Measurements from ENCODE around the gene CDH13. TPM values are rescaled to one million over a fixed set of nuclear protein-coding genes. Genes with fewer than 3 reads are reported as not detected.

Gene CDH13
- polyA plus RNA-seq, 1 experiment: 113 TPM

- no peaks in the 10 kb centered on the region for H3K36me3 ChIP-seq (ENCODE audit: control insufficient read depth, insufficient read depth, low read length)
- TF ChIP-seq CTCF (IDR thresholded peaks at IDR 0.05; ENCODE audit: insufficient read depth, low read depth, low read length): no peak
- ChIA-PET CTCF (no interaction called here), POLR2A (no interaction called here)
- no peaks in the 10 kb centered on the region for H3K27me3 ChIP-seq (ENCODE audit: control insufficient read depth, insufficient read depth, low read length)
- no peak overlapping the region for H3K4me3 ChIP-seq (ENCODE audit: low read depth, low read length)
- no peak for DNase-seq (ENCODE audit: low read depth)
These were observed 950.4 kb downstream of the CDH13 start for GRCh38 chr16:83577078-83577745.

- ChIA-PET CTCF (no interaction called here), POLR2A (no interaction called here)
- H3K27me3 ChIP-seq (ENCODE audit: control insufficient read depth, insufficient read depth, low read length): no peaks in the 10 kb centered on the region
- no peaks in the 10 kb centered on the region for H3K36me3 ChIP-seq (ENCODE audit: control insufficient read depth, insufficient read depth, low read length)
- DNase-seq (ENCODE audit: low read depth): no peak
- no peak for TF ChIP-seq CTCF (IDR thresholded peaks at IDR 0.05; ENCODE audit: insufficient read depth, low read depth, low read length)
- no peak overlapping the region for H3K4me3 ChIP-seq (ENCODE audit: low read depth, low read length)
These were observed 951.4 kb downstream of the CDH13 start for GRCh38 chr16:83578171-83578570.

GRCh38 chr16:83579027-83579426, 952.3 kb downstream of the CDH13 start:
- no peak for DNase-seq (ENCODE audit: low read depth)
- CTCF ChIA-PET: no interaction called here
- TF ChIP-seq CTCF (IDR thresholded peaks at IDR 0.05; ENCODE audit: insufficient read depth, low read depth, low read length): no peak
- POLR2A ChIA-PET: no interaction called here
- no peaks in the 10 kb centered on the region for H3K36me3 ChIP-seq (ENCODE audit: control insufficient read depth, insufficient read depth, low read length)
- H3K27me3 ChIP-seq (ENCODE audit: control insufficient read depth, insufficient read depth, low read length): no peaks in the 10 kb centered on the region
- H3K4me3 ChIP-seq (ENCODE audit: low read depth, low read length): no peak overlapping the region

GRCh38 chr16:83579436-83579835, 952.7 kb downstream of the CDH13 start:
- no peak overlapping the region for H3K4me3 ChIP-seq (ENCODE audit: low read depth, low read length)
- TF ChIP-seq CTCF (IDR thresholded peaks at IDR 0.05; ENCODE audit: insufficient read depth, low read depth, low read length): no peak
- no peaks in the 10 kb centered on the region for H3K27me3 ChIP-seq (ENCODE audit: control insufficient read depth, insufficient read depth, low read length)
- POLR2A ChIA-PET: no interaction called here
- CTCF ChIA-PET: no interaction called here
- DNase-seq (ENCODE audit: low read depth): no peak
- no peaks in the 10 kb centered on the region for H3K36me3 ChIP-seq (ENCODE audit: control insufficient read depth, insufficient read depth, low read length)

- DNase-seq (ENCODE audit: low read depth): no peak
- no peaks in the 10 kb centered on the region for H3K27me3 ChIP-seq (ENCODE audit: control insufficient read depth, insufficient read depth, low read length)
- POLR2A ChIA-PET: no interaction called here
- TF ChIP-seq CTCF (IDR thresholded peaks at IDR 0.05; ENCODE audit: insufficient read depth, low read depth, low read length): no peak
- no peak overlapping the region for H3K4me3 ChIP-seq (ENCODE audit: low read depth, low read length)
- no peaks in the 10 kb centered on the region for H3K36me3 ChIP-seq (ENCODE audit: control insufficient read depth, insufficient read depth, low read length)
- CTCF ChIA-PET: no interaction called here
These were observed 954.3 kb downstream of the CDH13 start for GRCh38 chr16:83581082-83581481.
